ENCODE results near the gene PTPRA. TPM values are rescaled to one million over a fixed set of nuclear protein-coding genes. Genes with fewer than 3 reads are reported as not detected.

The PTPRA gene
- total RNA-seq, 1 experiment from 2014 or later, result 45.2 TPM

GRCh38 chr20:2835331-2835796 is 37.9 kb upstream of the PTPRA start:
- DNase-seq, result no peak
- Mint-ChIP-seq H3K27ac (no peak overlapping the region), H3K9me3 (peaks cover 0 to 4% of the 10 kb centered on the region in 2 experiments; a peak in 1 of 5 replicates), H3K4me3 (no peak overlapping the region), H3K4me1 (peaks cover 3 to 7% of the 10 kb centered on the region in 2 experiments; a peak in 3 of 4 replicates), H3K36me3 (ENCODE audit: insufficient read depth in 1 of 3, low read depth in 3 of 3) (peaks cover 3 to 27% (median 23%) of the 10 kb centered on the region in 3 experiments), H3K27me3 (ENCODE audit: low read depth) (peaks cover 12% of the 10 kb centered on the region)
- no peaks in the 10 kb centered on the region for H3K23me2 ChIP-seq (ENCODE audit: insufficient read length, low read depth, low read length, poor library complexity, severe bottlenecking)
- no peak overlapping the region for H3T11ph ChIP-seq (ENCODE audit: low read length)
- no peak overlapping the region for H3K18ac ChIP-seq (ENCODE audit: insufficient read length, low read depth, low read length)
- no peak overlapping the region for H2BK15ac ChIP-seq (ENCODE audit: low read depth, low read length)
- H3K79me1 ChIP-seq (ENCODE audit: insufficient read depth, low read depth, low read length, poor library complexity, severe bottlenecking), result no peaks in the 10 kb centered on the region
- H4K91ac ChIP-seq (ENCODE audit: insufficient read length, low read depth, low read length), result no peak overlapping the region
- H2BK5ac ChIP-seq (ENCODE audit: insufficient read length, low read length), result no peak overlapping the region
- H4K8ac ChIP-seq (replicated peaks; ENCODE audit: insufficient read length, low read depth, low read length), result no peak overlapping the region
- no peak overlapping the region for H2BK12ac ChIP-seq (ENCODE audit: insufficient read length, low read depth, low read length)
- no peak overlapping the region for H2AK5ac ChIP-seq (ENCODE audit: insufficient read length, low read length)
- no peak overlapping the region for H3K4ac ChIP-seq (ENCODE audit: low read depth, low read length)
- no peak overlapping the region for H3K23ac ChIP-seq (ENCODE audit: insufficient read length, low read depth, low read length)
- H4K20me1 ChIP-seq (ENCODE audit: control insufficient read depth, insufficient read depth, insufficient read length), result no peaks in the 10 kb centered on the region
- no peak overlapping the region for H3K4me2 ChIP-seq (ENCODE audit: insufficient read depth, insufficient read length, low read length)
- H4K5ac ChIP-seq (ENCODE audit: insufficient read length, low read depth, low read length), result no peak overlapping the region
- H2AFZ ChIP-seq (ENCODE audit: low read length), result no peak overlapping the region
- H3K79me2 ChIP-seq (ENCODE audit: insufficient read depth, low read length), result no peaks in the 10 kb centered on the region
- no peak overlapping the region for H3K9ac ChIP-seq (ENCODE audit: extremely low read depth, insufficient read length, low read length)
- H3K14ac ChIP-seq (ENCODE audit: insufficient read depth, low read length), result no peak overlapping the region
- no peak overlapping the region for H2BK120ac ChIP-seq (ENCODE audit: low read depth, low read length, poor library complexity, severe bottlenecking)
- no CpG with 5 or more reads among the region's 6 CpGs for WGBS (ENCODE audit: extremely low coverage, insufficient read length, low lambda C conversion rate)
- no peak overlapping the region for H3K56ac ChIP-seq (ENCODE audit: insufficient read length, low read depth, low read length)
- TF ChIP-seq CTCF (conservative IDR thresholded peaks at IDR 0.05), result no peak
- H3K9me3 ChIP-seq (ENCODE audit: control insufficient read depth, low read depth, low read length), result no peaks in the 10 kb centered on the region
- H3K4me1 ChIP-seq (ENCODE audit: insufficient read depth, low read length), result no peaks in the 10 kb centered on the region
- H2BK20ac ChIP-seq (ENCODE audit: low read depth, low read length, poor library complexity, severe bottlenecking), result no peak overlapping the region
- peaks cover 7% of the 10 kb centered on the region; the same call in 1 of the 2 replicates for H3K27me3 ChIP-seq (ENCODE audit: insufficient read depth, low read length)
- no peak overlapping the region for H3K27ac ChIP-seq (ENCODE audit: insufficient read length, low read depth, low read length)
